ENCODE measurements around the gene POU5F1. TPM values are rescaled to one million over a fixed set of nuclear protein-coding genes. Genes with fewer than 3 reads are reported as not detected.

Gene POU5F1
- total and polyA plus RNA-seq, 7 experiments from 2014 or later: 0.18 to 0.46 TPM; not detected in 5

- H3K4me3 Mint-ChIP-seq: no peak overlapping the region
- H3K4me1 Mint-ChIP-seq: peaks cover 0 to 6% (median 0%) of the 10 kb centered on the region in 7 donors
- DNase-seq (no peak), ATAC-seq (no peak)
- H3K36me3 ChIP-seq (ENCODE audit: control insufficient read depth in 2 of 3, insufficient read depth in 3 of 3, low read length in 3 of 3): peaks cover 0 to 43% (median 0%) of the 10 kb centered on the region in 3 experiments
- no peaks in the 10 kb centered on the region for H3K27me3 Mint-ChIP-seq
- H3K4me3 ChIP-seq (ENCODE audit: low read length): no peak overlapping the region
- no peak overlapping the region for H3K27ac ChIP-seq (ENCODE audit: low read depth, low read length)
- intact Hi-C loops (cut with micrococcal nuclease): no loop called here
- no peaks in the 10 kb centered on the region for H3K9me3 ChIP-seq (ENCODE audit: control insufficient read depth in 2 of 3, low read length in 3 of 3)
- H3K9me3 Mint-ChIP-seq: peaks cover 0 to 1% (median 0%) of the 10 kb centered on the region in 11 donors
- no peaks in the 10 kb centered on the region for H3K4me1 ChIP-seq (ENCODE audit: control insufficient read depth in 2 of 2, insufficient read depth in 2 of 2, low read length in 2 of 2)
- peak overlapping the region in 1 of 9 donors; percentile 20 for H3K27ac Mint-ChIP-seq
- POLR2A ChIA-PET: no interaction called here
- H3K36me3 Mint-ChIP-seq: peaks cover 2 to 44% (median 13%) of the 10 kb centered on the region in 5 donors
- CTCF ChIA-PET: no interaction called here
- H3K27me3 ChIP-seq (ENCODE audit: control insufficient read depth in 2 of 2, insufficient read depth in 2 of 2, low read length in 2 of 2): no peaks in the 10 kb centered on the region
Observed at GRCh38 chr6:31149827-31150447, 20.5 kb downstream of the POU5F1 start.

GRCh38 chr6:31145386-31145785 is 25.1 kb downstream of the POU5F1 start:
- H3K4me1 Mint-ChIP-seq: peaks cover 0 to 3% (median 0%) of the 10 kb centered on the region in 7 donors

DNA sequence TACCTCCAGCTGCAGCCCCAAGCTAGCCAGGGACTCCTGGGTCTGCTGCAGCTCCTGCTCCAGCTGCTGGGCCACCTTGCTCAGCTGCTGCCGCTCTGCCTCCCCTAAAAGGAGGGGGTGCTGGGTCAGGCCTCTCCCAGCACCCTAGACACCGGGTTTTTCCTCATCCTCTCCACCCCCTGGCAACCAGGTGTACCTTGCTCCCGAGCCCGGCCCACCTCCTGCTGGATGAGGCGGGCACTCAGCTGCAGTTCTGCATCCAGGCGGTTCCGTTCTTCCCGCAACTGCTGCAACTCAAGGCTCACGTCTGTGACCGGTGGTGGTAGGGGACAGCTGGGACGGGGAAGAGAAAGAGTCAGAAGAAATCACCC is 25.5 kb downstream of the POU5F1 start:
- ATAC-seq: no peak
- CTCF ChIA-PET: interaction anchor here (0.8 to 1.4 kb wide), 5 partner anchors 12 to 219 kb away, joined by 3 read pairs; no protein-coding TSS in a partner anchor
- no peak overlapping the region for H3K27ac Mint-ChIP-seq

More at GRCh38 chr6:31145386-31145785, 25.1 kb downstream of the POU5F1 start:
- no peaks in the 10 kb centered on the region for H3K27me3 ChIP-seq (ENCODE audit: control insufficient read depth in 2 of 2, insufficient read depth in 2 of 2, low read length in 2 of 2)
- intact Hi-C loops (cut with micrococcal nuclease): no loop called here
- peaks cover 0 to 41% (median 0%) of the 10 kb centered on the region in 3 experiments for H3K36me3 ChIP-seq (ENCODE audit: control insufficient read depth in 2 of 3, insufficient read depth in 3 of 3, low read length in 3 of 3)
- CTCF ChIA-PET: interaction anchor here (0.7 to 1.4 kb wide), 3 partner anchors 13 to 47 kb away, joined by 3 to 6 read pairs (median 3); no protein-coding TSS in a partner anchor
- peaks cover 0 to 32% (median 5%) of the 10 kb centered on the region in 5 donors for H3K36me3 Mint-ChIP-seq
- H3K27ac Mint-ChIP-seq: no peak overlapping the region
- H3K4me1 ChIP-seq (ENCODE audit: control insufficient read depth in 2 of 2, insufficient read depth in 2 of 2, low read length in 2 of 2): no peaks in the 10 kb centered on the region
- POLR2A ChIA-PET: interaction anchor here (0.9 kb wide), 1 partner anchor 50 kb away, joined by 3 read pairs; no protein-coding TSS in a partner anchor
- no peaks in the 10 kb centered on the region for H3K27me3 Mint-ChIP-seq
- H3K9me3 ChIP-seq (ENCODE audit: control insufficient read depth in 2 of 3, low read length in 3 of 3): no peaks in the 10 kb centered on the region
- ATAC-seq: no peak
- H3K27ac ChIP-seq (ENCODE audit: low read depth, low read length): no peak overlapping the region
- peaks cover 0 to 1% (median 0%) of the 10 kb centered on the region in 11 donors for H3K9me3 Mint-ChIP-seq
- H3K4me3 ChIP-seq (ENCODE audit: low read length): no peak overlapping the region
- H3K4me3 Mint-ChIP-seq: no peak overlapping the region
- DNase-seq: no peak

DNA sequence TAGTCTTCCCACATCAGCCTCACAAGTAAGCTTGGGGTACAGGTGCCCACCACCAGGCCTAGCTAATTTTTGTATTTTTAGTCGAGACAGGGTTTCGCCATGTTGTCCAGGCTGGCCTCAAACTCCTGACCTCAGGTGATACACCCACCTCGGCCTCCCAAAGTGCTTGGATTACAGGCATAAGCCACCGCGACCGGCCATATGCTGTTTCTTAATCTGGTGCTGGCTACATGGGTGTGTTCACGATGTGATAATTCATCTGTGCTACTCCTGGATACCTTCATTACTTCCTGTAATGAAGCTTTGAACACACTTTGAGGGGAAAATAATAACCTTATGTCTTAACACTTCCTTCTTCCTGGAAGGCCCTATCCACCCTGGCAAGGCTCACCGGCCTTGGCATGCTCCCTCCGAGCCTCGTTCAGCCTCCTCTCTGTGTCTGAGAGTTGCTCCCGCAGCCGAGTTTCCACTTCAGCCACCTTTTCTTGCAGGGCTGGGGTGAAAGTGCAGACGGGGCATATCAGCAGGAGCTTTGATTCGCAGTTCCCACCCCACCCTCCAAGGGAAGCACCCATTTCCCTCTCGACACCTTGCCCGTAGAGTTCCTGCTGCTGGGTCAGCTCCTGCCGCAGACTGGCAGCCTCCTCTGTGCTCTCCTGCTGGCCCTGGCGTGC is 26.0 kb downstream of the POU5F1 start:
- Mint-ChIP-seq H3K36me3 (peaks cover 0 to 24% (median 3%) of the 10 kb centered on the region in 5 donors), H3K9me3 (peaks cover 0 to 1% (median 0%) of the 10 kb centered on the region in 11 donors), H3K27me3 (no peaks in the 10 kb centered on the region), H3K4me1 (peaks cover 0 to 3% (median 0%) of the 10 kb centered on the region in 7 donors), H3K4me3 (no peak overlapping the region), H3K27ac (no peak overlapping the region)
- Histone ChIP-seq H3K36me3 (ENCODE audit: control insufficient read depth in 2 of 3, insufficient read depth in 3 of 3, low read length in 3 of 3) (peaks cover 0 to 35% (median 0%) of the 10 kb centered on the region in 3 experiments), H3K4me1 (ENCODE audit: control insufficient read depth in 2 of 2, insufficient read depth in 2 of 2, low read length in 2 of 2) (no peaks in the 10 kb centered on the region), H3K9me3 (ENCODE audit: control insufficient read depth in 2 of 3, low read length in 3 of 3) (no peaks in the 10 kb centered on the region), H3K27ac (ENCODE audit: low read depth, low read length) (no peak overlapping the region), H3K4me3 (ENCODE audit: low read length) (no peak overlapping the region), H3K27me3 (ENCODE audit: control insufficient read depth in 2 of 2, insufficient read depth in 2 of 2, low read length in 2 of 2) (no peaks in the 10 kb centered on the region)
- intact Hi-C loops (cut with micrococcal nuclease): no loop called here
- ATAC-seq (no peak), DNase-seq (no peak)
- ChIA-PET CTCF (interaction anchor here (0.6 to 1.4 kb wide), 7 partner anchors 12 to 359 kb away, joined by 3 to 4 read pairs (median 3); no protein-coding TSS in a partner anchor), POLR2A (interaction anchor here (0.6 kb wide), 1 partner anchor 9 kb away, joined by 3 read pairs; no protein-coding TSS in a partner anchor)

More for the DNA sequence above, 25.5 kb downstream of the POU5F1 start:
- H3K4me3 Mint-ChIP-seq: no peak overlapping the region
- Histone ChIP-seq H3K4me1 (ENCODE audit: control insufficient read depth in 2 of 2, insufficient read depth in 2 of 2, low read length in 2 of 2) (no peaks in the 10 kb centered on the region), H3K27ac (ENCODE audit: low read depth, low read length) (no peak overlapping the region), H3K9me3 (ENCODE audit: control insufficient read depth in 2 of 3, low read length in 3 of 3) (no peaks in the 10 kb centered on the region), H3K36me3 (ENCODE audit: control insufficient read depth in 2 of 3, insufficient read depth in 3 of 3, low read length in 3 of 3) (peaks cover 0 to 37% (median 0%) of the 10 kb centered on the region in 3 experiments), H3K27me3 (ENCODE audit: control insufficient read depth in 2 of 2, insufficient read depth in 2 of 2, low read length in 2 of 2) (no peaks in the 10 kb centered on the region), H3K4me3 (ENCODE audit: low read length) (no peak overlapping the region)
- peaks cover 0 to 29% (median 3%) of the 10 kb centered on the region in 5 donors for H3K36me3 Mint-ChIP-seq
- peaks cover 0 to 1% (median 0%) of the 10 kb centered on the region in 11 donors for H3K9me3 Mint-ChIP-seq
- intact Hi-C loops (cut with micrococcal nuclease): no loop called here
- H3K27me3 Mint-ChIP-seq: no peaks in the 10 kb centered on the region
- DNase-seq: no peak
- peaks cover 0 to 3% (median 0%) of the 10 kb centered on the region in 7 donors for H3K4me1 Mint-ChIP-seq
- POLR2A ChIA-PET: interaction anchor here (0.9 kb wide), 1 partner anchor 51 kb away, joined by 3 read pairs; no protein-coding TSS in a partner anchor

- Histone ChIP-seq H3K27ac (ENCODE audit: low read depth, low read length) (no peak overlapping the region), H3K4me3 (ENCODE audit: low read length) (no peak overlapping the region), H3K4me1 (ENCODE audit: control insufficient read depth in 2 of 2, insufficient read depth in 2 of 2, low read length in 2 of 2) (no peaks in the 10 kb centered on the region), H3K36me3 (ENCODE audit: control insufficient read depth in 2 of 3, insufficient read depth in 3 of 3, low read length in 3 of 3) (peaks cover 0 to 32% (median 0%) of the 10 kb centered on the region in 3 experiments), H3K27me3 (ENCODE audit: control insufficient read depth in 2 of 2, insufficient read depth in 2 of 2, low read length in 2 of 2) (no peaks in the 10 kb centered on the region), H3K9me3 (ENCODE audit: control insufficient read depth in 2 of 3, low read length in 3 of 3) (no peaks in the 10 kb centered on the region)
- H3K36me3 Mint-ChIP-seq: peaks cover 0 to 20% (median 3%) of the 10 kb centered on the region in 5 donors
- H3K9me3 Mint-ChIP-seq: peaks cover 0 to 1% (median 0%) of the 10 kb centered on the region in 11 donors
- POLR2A ChIA-PET: no interaction called here
- peak overlapping the region in 2 of 9 donors; percentile 15 to 36 for H3K27ac Mint-ChIP-seq
- no peak overlapping the region for H3K4me3 Mint-ChIP-seq
- no peaks in the 10 kb centered on the region for H3K27me3 Mint-ChIP-seq
- ATAC-seq (no peak), DNase-seq (no peak)
- CTCF ChIA-PET: no interaction called here
- intact Hi-C loops (cut with micrococcal nuclease): no loop called here
- H3K4me1 Mint-ChIP-seq: peaks cover 0 to 3% (median 0%) of the 10 kb centered on the region in 7 donors
Observed at GRCh38 chr6:31143148-31143547, 27.3 kb downstream of the POU5F1 start.

- H3K27me3 ChIP-seq (ENCODE audit: control insufficient read depth in 2 of 2, insufficient read depth in 2 of 2, low read length in 2 of 2): no peaks in the 10 kb centered on the region
- no peak overlapping the region for H3K4me3 ChIP-seq (ENCODE audit: low read length)
- DNase-seq: no peak
- peaks cover 0 to 5% of the 10 kb centered on the region in 2 donors for H3K4me1 ChIP-seq (ENCODE audit: control insufficient read depth in 2 of 2, insufficient read depth in 2 of 2, low read length in 2 of 2)
- peaks cover 0 to 3% (median 0%) of the 10 kb centered on the region in 11 donors for H3K9me3 Mint-ChIP-seq
- CTCF ChIA-PET: no interaction called here
- H3K4me1 Mint-ChIP-seq: peaks cover 4 to 6% (median 5%) of the 10 kb centered on the region in 7 donors
- no peak for ATAC-seq
- peaks cover 0 to 3% (median 0%) of the 10 kb centered on the region in 5 donors for H3K27me3 Mint-ChIP-seq
- no peak overlapping the region for H3K4me3 Mint-ChIP-seq
- intact Hi-C loops (cut with micrococcal nuclease): no loop called here
- peak overlapping the region in 1 of 9 donors; percentile 65 for H3K27ac Mint-ChIP-seq
- no peak overlapping the region for H3K27ac ChIP-seq (ENCODE audit: low read depth, low read length)
- H3K36me3 Mint-ChIP-seq: peaks cover 0 to 19% (median 3%) of the 10 kb centered on the region in 5 donors
- H3K36me3 ChIP-seq (ENCODE audit: control insufficient read depth in 2 of 3, insufficient read depth in 3 of 3, low read length in 3 of 3): peaks cover 0 to 32% (median 0%) of the 10 kb centered on the region in 3 experiments
- no peaks in the 10 kb centered on the region for H3K9me3 ChIP-seq (ENCODE audit: control insufficient read depth in 2 of 3, low read length in 3 of 3)
- POLR2A ChIA-PET: interaction anchor here (0.6 kb wide), 2 partner anchors 13 to 296 kb away, joined by 3 to 5 read pairs; no protein-coding TSS in a partner anchor
Observed at GRCh38 chr6:31142361-31142761, 28.1 kb downstream of the POU5F1 start.

All from naive thymus-derived CD4-positive, alpha-beta T cell (primary cell).